Gastroesophageal sphincter (tissue), 3 donors: ENCODE results near the gene ARHGAP6.

Experiments
- CTCF ChIP-seq, 4 experiments: fragments of 200-600 bp in 2 of 4; fragments of 450-650 bp in 2 of 4; sonication (generic) in 1 of 4; IDR thresholded peaks; one replicate each; pipeline ENCODE4 v1.5.1; 2017 to 2019; ENCODE audit warnings: antibody characterized with exemption in 4 of 4, mild to moderate bottlenecking in 2 of 4, moderate library complexity in 2 of 4
- EP300 ChIP-seq: sonication (generic); formaldehyde crosslinking; IDR thresholded peaks from one replicate; pipeline ENCODE4 v1.6.1; 2017; ENCODE audit warnings: antibody characterized with exemption, mild to moderate bottlenecking
- POLR2A ChIP-seq, 2 donors: fragments of 450-650 bp; IDR thresholded peaks; one replicate each; pipeline ENCODE4 v1.6.1; 2017; ENCODE audit warnings: antibody characterized with exemption in 2 of 2, mild to moderate bottlenecking in 2 of 2, moderate library complexity in 1 of 2
- POLR2AphosphoS5 ChIP-seq: sonication (generic); formaldehyde crosslinking; IDR thresholded peaks from one replicate; pipeline ENCODE4 v1.6.1; 2017; ENCODE audit warnings: antibody characterized with exemption

DNA sequence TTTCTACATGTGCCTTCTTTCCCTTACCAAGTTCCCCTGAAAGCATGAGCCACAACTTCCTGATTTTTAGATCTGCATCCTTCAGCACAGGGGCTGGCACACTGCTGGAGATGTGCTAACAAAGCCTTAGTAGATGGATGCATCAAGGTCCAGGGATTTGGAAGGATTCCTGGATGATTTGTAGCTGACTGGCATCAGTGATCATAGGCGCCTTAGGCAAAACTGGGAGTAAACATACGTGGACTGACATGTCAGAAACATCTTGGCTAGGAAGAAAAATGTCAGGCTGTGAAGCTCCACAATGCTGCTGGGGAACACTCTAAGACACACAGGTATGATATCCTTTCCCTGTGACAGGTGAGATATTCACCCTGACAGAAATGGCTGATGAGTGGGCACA is 216.1 kb downstream of the ARHGAP6 start:
- TF ChIP-seq CTCF (IDR thresholded peaks at IDR 0.05) (no peak), POLR2AphosphoS5 (no peak), EP300 (no peak), POLR2A (IDR thresholded peaks at IDR 0.05) (no peak)
